ENCODE measurements around the gene PODNL1. TPM values are rescaled to one million over a fixed set of nuclear protein-coding genes. Genes with fewer than 3 reads are reported as not detected.
"Not testable (repeated sequence)": the region's sequence is repeated elsewhere in the genome, so short reads cannot be mapped to it uniquely, and the experiment has no call there.

PODNL1 gene
- total RNA-seq, 1 donor from 2014 or later = 0.41 TPM

DNA sequence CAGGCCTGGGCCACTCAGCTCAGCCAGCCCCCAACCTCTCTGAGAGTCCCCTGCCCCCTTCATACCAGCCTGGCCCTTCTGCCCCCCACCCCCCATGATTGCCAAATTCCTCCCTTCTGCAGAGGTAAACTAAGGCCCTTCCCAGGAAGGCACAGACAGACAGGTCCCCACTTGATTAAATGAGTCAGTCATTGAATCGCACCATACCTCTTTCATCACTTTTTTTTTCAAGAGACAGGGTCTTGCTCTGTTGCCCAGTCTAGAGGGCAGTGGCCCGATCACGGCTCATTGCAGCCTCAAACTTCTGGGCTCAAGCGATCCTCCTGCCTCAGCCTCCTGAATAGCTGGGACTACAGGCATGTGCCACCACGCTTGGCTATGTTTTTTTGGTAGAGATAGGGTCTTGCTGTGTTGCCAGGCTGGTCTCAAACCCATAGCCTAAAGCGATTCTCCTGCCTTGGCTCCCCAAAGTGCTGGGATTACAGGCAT is 6.0 kb downstream of the PODNL1 start:
- DNase-seq (ENCODE audit: low spot score in 2 of 2) (no peak), FAIRE-seq (no peak)

DNA sequence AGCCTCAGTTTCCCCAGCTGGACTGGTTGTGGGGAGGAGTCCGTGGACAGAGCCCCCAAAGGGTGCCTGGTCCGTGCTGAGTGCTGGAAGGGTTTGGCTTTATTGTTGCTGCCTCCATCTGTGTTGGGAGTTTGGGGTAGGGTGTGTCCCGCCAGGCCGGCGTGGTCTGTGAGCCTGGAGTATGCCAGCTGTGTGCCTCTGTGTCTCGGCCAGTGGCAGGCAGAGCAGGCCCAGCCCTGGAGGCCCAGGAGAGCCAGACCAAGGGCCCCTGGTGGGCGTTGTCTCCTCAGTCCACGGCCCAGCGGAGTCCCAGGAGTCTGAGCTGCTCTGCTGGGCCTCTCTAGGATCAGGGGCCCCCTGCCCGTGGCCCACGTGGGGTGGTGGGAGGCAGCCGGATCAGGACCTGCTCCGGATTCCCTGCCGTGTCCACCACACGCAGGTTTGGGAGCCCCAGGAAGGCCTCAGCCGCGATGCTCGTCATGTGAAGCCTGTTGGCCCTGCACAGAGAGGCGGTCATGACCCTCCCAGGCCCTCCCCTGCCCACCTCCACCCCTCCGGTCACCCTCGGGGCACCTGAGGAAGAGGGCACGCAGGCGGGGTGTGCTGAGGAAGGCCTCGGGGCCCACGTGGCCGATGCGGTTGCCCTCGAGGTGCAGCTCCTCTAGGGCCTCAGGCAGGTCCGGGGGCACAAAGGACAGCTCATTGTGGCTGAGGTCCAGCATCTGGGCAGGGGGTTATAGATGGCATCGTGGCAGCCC is 6.6 kb downstream of the PODNL1 start:
- FAIRE-seq (no peak), DNase-seq (ENCODE audit: low spot score in 2 of 2) (no peak)

DNA sequence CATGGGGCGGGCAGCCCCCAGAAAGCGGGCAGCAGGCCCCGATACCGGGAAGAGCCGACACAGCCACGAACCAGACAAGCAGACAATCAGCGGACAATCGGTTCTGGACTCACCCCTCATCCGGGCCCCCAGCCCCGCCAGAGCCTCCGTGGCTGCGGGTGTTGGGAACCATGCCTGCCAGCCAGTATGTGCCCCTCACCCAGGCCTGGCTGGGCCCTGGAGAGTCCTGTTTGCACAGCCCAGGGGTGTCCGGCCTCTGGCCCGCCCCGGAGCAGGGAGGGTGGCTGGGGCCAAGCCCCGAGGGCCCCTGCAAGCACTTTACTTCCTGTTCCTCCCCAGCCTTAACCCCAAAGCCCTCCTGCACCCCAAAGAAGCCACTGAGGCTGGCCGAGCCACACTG is 7.8 kb downstream of the PODNL1 start:
- no peak for FAIRE-seq

DNA sequence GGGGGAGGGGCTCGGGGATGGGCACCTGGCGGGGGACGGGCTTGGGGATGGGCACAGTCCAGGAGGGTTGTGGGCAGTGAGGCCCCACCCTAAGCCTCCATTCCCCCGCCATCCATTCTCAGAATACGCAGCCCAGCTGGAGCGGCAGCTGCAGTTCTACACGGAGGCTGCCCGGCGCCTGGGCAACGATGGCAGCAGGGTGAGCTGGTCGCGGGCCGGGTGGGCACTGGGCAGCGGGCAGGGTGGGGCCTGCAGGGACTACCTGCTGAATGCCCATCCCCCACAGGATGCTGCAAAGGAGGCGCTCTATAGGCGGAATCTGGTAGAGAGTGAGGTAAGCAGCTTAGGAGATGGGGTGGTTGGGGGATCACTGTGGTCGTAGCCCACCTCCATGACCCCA is 8.3 kb downstream of the PODNL1 start:
- FAIRE-seq (no peak), DNase-seq (ENCODE audit: low spot score in 2 of 2) (no peak)

More for the DNA sequence above, 7.8 kb downstream of the PODNL1 start:
- no peak for DNase-seq (ENCODE audit: low spot score in 2 of 2)

DNA sequence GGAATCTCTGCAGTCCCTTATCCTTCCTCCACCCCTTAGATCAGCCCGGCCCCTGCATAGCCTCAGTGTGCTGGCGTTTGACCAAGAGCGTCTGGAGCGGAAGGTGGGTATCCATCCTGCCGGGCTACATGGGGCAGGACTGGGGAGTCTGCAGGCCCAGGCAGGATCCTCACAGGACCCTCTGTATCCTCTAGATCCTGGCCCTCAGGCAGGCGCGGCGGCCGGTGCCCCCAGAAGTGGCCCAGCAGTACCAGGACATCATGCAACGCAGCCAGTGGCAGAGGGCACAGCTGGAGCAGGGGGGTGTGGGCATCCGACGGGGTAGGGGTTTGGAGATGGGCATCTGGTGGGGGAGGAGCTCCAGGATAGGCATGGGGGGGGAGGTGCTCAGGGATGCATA is 8.9 kb downstream of the PODNL1 start:
- FAIRE-seq = no peak
- DNase-seq (ENCODE audit: low spot score in 2 of 2) = no peak

DNA sequence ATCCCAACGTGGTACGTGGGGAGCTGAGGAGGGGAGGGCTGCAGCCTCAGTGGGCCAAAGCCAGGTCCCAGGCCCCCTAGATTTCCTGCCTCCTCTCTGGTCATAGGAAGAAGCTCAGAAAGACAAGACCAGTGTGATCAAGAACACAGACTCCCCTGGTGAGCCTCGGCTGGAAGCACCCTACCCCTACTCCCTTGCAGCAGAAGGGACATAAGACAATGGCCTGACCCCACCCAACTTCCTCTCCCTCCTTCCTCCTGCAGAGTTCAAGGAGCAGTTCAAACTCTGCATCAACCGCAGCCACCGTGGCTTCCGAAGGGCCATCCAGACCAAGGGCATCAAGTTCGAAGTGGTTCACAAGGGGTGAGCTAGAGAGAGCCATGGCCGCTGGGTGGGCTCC is 11.5 kb downstream of the PODNL1 start:
- FAIRE-seq (no peak), DNase-seq (ENCODE audit: low spot score in 2 of 2) (no peak)

DNA sequence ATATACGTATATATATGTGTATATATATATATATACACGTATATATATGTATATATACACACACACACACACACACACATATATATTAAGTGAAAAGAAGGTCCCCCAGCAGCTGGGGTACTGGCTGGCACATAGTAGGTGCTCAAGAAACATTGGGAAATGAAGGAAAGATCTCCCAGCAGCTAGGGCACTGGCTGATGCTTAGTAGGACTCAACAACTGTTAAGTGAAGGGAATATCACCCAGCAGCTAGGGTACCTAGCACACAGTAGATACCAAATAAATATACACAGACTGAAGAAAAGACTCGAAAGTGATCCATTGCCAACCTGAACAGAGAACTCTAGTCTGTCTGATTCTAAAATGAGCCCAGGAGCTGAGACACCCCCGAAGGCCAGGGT is 12.2 kb downstream of the PODNL1 start:
- no peak for DNase-seq (ENCODE audit: low spot score in 2 of 2)
- no peak for FAIRE-seq

DNA sequence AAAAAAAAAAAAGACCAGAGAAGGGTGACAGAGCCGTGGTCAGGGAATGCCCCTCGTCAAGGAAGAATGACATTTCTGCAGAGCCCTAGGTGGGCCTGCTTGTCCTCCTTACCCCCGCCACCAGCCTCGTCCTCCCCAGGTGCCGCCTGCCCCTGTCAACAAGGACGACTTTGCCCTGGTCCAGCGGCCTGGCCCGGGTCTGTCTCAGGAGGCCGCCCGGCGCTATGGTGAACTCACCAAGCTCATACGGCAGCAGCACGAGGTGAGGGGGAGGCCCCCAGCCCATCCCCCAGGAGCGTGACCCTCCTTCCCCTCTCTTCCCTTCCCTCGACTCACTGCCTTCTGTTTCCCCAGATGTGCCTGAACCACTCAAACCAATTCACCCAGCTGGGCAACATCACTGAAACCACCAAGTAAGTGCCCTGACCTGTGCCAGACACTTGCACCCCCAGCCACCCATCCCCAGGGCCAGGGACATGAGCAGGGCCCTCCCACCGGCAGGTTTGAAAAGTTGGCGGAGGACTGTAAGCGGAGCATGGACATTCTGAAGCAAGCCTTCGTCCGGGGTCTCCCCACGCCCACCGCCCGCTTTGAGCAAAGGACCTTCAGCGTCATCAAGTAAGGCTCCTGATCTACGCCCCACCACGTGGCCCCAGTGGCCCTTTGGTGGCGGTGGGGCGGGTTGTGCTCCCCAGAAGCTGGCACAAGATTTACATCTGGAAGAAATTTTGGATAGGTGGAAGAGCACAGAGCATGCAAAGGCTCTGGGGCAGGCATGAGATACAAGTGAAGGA is 14.8 kb downstream of the PODNL1 start:
- no peak for FAIRE-seq
- no peak for DNase-seq (ENCODE audit: low spot score in 2 of 2)

DNA sequence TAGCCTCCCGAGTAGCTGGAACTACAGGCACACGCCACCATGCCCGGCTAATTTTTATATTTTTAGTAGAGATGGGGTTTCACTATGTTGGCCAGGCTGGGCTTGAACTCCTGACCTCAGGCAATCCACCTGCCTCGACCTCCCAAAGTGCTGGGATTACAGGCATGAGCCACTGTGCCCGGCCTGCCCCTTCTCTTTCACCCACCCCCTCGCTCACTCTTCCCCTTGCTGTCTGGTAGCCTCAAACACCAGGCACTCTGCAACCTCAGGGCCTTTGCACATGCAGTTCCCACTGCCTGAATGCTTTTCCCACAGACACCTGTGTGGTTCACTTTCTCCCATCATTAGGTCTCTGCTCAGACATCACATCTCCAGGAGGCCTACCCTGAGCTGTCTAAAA is 16.1 kb downstream of the PODNL1 start:
- DNase-seq (ENCODE audit: low spot score in 2 of 2); FAIRE-seq: not testable (repeated sequence)

DNA sequence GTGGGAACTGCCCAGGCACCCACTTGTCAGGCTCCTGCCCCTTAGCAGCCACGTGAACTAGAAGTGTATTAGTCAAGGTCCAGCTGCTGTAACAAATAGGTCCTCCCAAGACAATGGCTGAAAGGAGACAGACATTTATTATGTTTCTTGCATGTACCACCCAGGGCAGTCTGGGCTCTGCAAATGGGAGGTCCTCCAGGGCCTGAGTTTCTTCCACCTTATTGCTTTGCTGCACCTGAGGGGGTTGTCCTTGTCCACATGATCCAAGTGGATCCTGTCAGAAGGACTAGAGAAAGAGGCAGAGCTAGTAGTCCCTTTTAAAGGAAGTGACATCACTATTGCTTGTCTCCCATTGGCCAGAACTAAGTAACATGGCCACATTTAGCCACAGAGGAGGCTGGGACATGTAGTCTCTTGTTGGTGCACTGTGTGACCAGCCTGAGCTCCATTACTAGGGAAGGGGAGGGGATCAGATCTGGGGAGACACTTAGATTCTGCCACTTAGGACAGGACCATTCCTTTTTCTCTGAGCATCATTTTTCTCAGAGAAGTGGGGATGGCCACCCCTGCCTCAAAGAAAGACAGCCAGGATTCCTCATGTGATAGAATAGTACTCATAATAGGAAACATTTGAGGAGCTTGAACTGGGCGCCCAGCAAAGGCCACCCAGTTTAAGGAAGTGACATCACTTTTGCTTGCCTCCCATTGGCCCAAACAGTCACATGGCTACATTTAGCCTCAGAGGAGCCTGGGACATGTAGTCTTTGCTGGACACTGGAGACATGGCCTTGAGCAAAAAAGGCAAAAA is 17.1 kb downstream of the PODNL1 start:
- DNase-seq (ENCODE audit: low spot score in 2 of 2) (no peak), FAIRE-seq (no peak)

DNA sequence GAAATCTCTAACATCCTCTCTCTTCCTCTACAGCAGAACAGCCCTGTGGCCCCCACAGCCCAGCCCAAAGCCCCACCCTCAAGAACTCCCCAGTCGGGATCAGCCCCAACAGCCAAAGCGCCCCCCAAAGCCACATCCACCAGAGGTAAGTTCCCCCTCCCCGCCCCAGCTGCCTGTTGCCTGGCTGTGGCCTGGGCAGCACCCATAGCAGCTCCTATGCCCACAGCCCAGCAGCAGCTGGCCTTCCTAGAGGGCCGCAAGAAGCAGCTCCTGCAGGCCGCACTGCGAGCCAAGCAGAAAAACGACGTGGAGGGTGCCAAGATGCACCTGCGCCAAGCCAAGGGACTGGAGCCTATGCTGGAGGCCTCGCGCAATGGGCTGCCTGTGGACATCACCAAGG is 17.7 kb downstream of the PODNL1 start:
- DNase-seq (ENCODE audit: low spot score in 2 of 2) (no peak), FAIRE-seq (no peak)

DNA sequence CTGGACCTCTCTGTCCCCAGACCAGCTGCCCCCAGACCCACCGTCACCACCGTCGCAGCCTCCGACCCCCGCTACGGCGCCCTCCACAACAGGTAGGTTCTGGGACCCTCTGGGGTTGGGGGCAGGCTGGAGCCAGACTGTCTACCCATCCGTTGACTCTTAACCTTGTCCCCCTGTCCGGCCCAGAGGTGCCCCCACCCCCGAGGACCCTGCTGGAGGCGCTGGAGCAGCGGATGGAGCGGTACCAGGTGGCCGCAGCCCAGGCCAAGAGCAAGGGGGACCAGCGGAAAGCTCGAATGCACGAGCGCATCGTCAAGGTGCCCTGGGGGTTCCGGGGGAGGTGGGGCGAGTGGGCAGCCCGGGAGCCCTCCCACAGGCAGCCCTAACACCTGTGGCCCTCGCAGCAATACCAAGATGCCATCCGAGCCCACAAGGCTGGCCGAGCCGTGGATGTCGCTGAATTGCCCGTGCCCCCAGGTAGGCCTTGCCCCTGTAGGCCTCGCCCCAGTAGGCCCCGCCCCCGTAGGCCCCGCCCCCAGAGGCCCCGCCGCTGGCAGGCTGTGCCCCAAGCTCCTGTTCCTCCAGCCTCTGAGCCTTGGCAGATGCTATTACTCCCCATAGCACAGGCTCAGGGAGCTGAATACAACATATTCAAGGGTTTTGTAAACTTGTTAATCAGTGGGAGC is 19.3 kb downstream of the PODNL1 start:
- DNase-seq (ENCODE audit: low spot score in 2 of 2) (no peak), FAIRE-seq (no peak)

DNA sequence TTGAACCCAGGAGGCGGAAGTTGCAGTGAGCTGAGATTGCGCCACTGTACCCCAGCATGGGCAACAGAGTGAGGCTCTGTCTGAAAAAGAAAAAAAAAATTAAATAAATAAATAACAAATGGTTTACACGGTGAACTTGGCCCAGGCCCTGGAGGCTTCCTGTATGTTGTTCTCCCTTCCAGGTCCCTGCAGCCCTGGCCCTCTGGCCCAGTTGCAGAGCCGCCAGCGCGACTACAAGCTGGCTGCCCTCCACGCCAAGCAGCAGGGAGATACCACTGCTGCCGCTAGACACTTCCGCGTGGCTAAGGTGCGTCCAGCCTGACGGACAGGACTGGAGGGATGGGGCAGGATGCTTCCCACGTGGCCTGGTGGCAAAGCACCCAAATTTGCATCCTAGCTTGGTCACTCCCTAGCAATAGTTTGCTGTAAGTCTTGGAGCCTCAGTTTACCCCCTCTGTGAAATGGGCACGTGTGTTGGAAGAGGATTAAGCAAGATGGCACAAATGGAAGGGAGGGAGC is 20.3 kb downstream of the PODNL1 start:
- DNase-seq (ENCODE audit: low spot score in 2 of 2) (no peak), FAIRE-seq (no peak)

DNA sequence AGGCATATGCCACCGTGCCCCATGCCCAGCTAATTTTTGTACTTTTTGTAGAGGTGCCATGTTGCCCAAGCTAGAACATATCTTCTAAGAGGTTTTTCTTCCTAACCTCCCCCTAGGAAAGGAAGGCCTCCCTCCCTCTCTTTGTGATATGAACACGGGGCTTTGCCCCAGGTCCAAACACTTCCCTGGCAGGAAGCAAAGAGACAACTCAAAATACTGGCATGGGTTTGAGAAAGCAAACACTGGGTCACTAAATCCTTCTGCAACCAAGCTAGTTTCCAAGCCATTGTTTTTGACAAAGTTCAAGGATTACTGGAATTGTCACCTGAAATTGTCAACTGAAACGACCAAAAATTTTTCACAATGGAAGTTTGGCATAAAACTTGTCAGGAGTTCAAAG is 23.4 kb downstream of the PODNL1 start:
- FAIRE-seq (no peak), DNase-seq (ENCODE audit: low spot score in 2 of 2) (no peak)

DNA sequence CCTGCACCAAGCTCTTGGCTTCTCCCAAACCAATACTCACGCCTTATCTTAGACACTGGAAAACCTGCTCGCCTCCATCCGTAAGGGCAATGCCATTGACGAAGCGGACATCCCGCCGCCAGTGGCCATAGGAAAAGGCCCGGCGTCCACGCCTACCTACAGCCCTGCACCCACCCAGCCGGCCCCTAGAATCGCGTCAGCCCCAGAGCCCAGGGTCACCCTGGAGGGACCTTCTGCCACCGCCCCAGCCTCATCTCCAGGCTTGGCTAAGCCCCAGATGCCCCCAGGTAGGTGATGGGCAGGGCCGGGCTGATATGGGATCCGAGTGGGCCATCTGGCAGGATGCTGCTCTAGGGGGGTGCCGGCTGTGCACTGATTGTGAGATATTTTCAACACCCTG is 24.9 kb downstream of the PODNL1 start:
- FAIRE-seq (no peak), DNase-seq (ENCODE audit: low spot score in 2 of 2) (no peak)

DNA sequence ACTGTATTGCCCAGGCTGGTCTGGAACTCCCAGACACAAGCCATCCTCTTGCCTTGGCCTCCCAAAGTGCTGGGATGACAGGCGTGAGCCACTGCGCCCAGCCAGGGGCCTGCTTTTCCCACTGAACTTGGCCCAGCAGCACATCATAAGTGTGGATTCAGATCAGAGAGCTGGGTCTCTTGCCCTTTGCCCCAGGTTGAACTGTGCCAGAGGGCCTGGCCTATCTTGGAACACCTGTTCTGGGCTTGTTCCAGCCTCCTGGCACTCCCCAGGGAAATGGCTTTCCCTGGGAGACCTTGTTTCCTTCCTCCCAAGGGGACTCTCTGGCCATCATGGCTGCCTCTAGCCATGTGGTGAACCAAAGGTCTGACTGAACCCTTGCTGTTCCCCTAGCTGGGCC is 28.8 kb downstream of the PODNL1 start:
- FAIRE-seq (no peak), DNase-seq (ENCODE audit: low spot score in 2 of 2) (no peak)

DNA sequence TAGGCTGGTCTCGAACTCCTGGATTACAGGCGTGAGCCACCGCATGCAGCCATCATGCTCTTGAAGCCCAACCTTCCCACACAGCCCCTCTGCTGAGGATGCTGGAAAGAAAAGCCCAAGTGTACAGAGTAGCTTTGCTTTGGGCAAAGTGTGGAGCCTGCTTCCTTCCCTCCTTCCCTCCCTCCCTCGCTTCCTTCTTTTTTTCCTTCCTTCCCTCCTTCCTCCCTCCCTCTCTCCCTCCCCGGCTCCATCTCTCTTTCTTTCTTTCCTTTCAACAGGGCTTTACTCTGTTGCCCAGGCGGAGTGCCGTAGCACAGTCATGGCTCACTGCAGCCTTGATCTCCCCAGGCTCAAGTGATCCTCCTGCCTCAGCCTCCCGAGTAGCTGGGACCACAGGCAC is 29.5 kb downstream of the PODNL1 start:
- DNase-seq (ENCODE audit: low spot score in 2 of 2) (no peak), FAIRE-seq (no peak)

DNA sequence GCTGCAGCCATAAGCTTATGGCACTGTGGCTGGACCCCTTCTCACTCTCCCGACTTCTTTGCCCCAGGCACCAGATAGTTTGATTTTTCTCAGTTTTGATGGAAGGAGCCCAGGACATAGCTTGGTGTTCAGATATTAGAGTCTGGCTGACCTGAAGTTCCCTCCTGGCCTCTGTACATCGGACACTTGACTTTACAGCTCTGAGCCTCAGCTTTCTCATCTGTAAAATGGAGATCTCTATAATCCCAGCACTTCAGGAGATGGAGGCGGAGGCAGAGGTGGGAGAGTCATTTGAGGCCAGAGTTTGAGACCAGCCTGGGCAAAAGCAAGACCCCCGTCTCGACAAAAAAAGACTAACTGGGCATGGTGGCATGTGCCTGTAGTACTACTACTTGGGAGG is 31.3 kb downstream of the PODNL1 start:
- no peak for FAIRE-seq
- DNase-seq (ENCODE audit: low spot score in 2 of 2) = no peak

DNA sequence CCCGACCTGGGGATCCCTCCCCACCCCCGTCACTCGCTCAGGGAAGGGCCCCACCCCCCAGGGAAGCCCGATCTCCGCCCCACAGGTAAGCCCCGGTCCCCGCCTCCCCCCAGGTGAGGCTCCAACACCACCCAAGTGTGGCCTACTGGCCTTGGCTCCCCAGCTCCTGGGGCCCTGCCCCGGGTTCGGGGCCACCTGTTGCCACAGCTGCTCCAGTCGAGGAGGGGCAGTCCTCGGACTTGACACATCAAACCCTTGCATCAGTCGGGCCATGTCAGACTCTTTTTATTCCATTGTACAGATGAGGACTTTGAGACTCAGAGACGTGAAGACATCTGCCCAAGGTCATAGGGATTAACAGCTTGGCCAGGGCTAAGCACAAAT is 31.7 kb downstream of the PODNL1 start:
- FAIRE-seq = no peak
- DNase-seq (ENCODE audit: low spot score in 2 of 2) = no peak

Measured in frontal cortex (tissue), 4 donors.